ENCODE measurements around the gene CDK7. TPM values are rescaled to one million over a fixed set of nuclear protein-coding genes. Genes with fewer than 3 reads are reported as not detected.

CDK7 gene
- polyA plus RNA-seq = 43.4 to 80.6 TPM (median 80.5 TPM) in 3 replicates
- polyA plus RNA-seq (2011; ENCODE audit: low read depth) = 398 TPM
- 49.7 and 80.2 TPM in 2 replicates for polyA plus RNA-seq (2011; cell fraction: cytosol; rRNA removed)
- 45.7 and 64.8 TPM in 2 replicates for polyA plus RNA-seq (2011; cell fraction: nucleus; rRNA removed)
- 82.3 and 103 TPM in 2 replicates for polyA plus RNA-seq (2012; ENCODE audit: low replicate concordance)
- 23.7 to 52.9 TPM (median 41.9 TPM) in 3 replicates for polyA minus RNA-seq
- 65.8 TPM for polyA minus RNA-seq (2011; cell fraction: cytosol; rRNA and poly(A)+ RNA removed)
- 130 and 132 TPM in 2 replicates for polyA minus RNA-seq (2011; cell fraction: nucleus; rRNA and poly(A)+ RNA removed)

- FAIRE-seq = peak; percentile 78
- dilution Hi-C loops (cut with MboI; ENCODE audit: extremely low pct_ligation_motif_present, low sequenced_read_pairs) = no loop called here
These were observed at the start of gene CDK7 for GRCh38 chr5:69234457-69235268. Gene CDK7 (plus strand): TSS chr5:69234886. CDS start chr5:69234976, 90 bp downstream.

GRCh38 chr5:69187342-69187741, 47.3 kb upstream of the CDK7 start:
- dilution Hi-C loops (cut with MboI; ENCODE audit: extremely low pct_ligation_motif_present, low sequenced_read_pairs) = no loop called here
- FAIRE-seq = no peak

More at GRCh38 chr5:69234457-69235268, at the start of gene CDK7:
- no peaks in the 10 kb centered on the region for H3K9me3 ChIP-seq (ENCODE audit: control insufficient read depth, low read depth, low read length)
- no peaks in the 10 kb centered on the region for H3K9me1 ChIP-seq (ENCODE audit: control insufficient read depth, extremely low read depth, insufficient read depth, low read length)
- peak within 1 kb of the TSS; percentile 91 for H3K27ac ChIP-seq (ENCODE audit: control insufficient read depth, insufficient read depth, low read length)
- TF ChIP-seq CTCF (optimal IDR thresholded peaks at IDR 0.05 in 1 of 3, IDR thresholded peaks at IDR 0.05 in 1 of 3, conservative IDR thresholded peaks at IDR 0.05 in 1 of 3; ENCODE audit: extremely low read depth in 1 of 3, insufficient read depth in 2 of 3, low read length in 3 of 3) (no peak), EZH2 (IDR thresholded peaks at IDR 0.05; ENCODE audit: low read length) (no peak)
- H3K36me3 ChIP-seq (ENCODE audit: control insufficient read depth in 2 of 2, extremely low read depth in 1 of 2, insufficient read depth in 2 of 2, low read length in 2 of 2) = peaks cover 3 to 15% of the 10 kb centered on the region in 2 experiments
- peaks cover 44% of the 10 kb centered on the region for H3K4me1 ChIP-seq (ENCODE audit: control insufficient read depth, extremely low read depth, insufficient read depth, low read length)
- H4K20me1 ChIP-seq (ENCODE audit: control insufficient read depth, extremely low read depth, insufficient read depth, low read length) = no peaks in the 10 kb centered on the region
- H3K4me2 ChIP-seq (ENCODE audit: control insufficient read depth, extremely low read depth, insufficient read depth, low read depth, low read length) = peak within 1 kb of the TSS; percentile 95
- peak within 1 kb of the TSS; percentile 99 for H2AFZ ChIP-seq (ENCODE audit: control insufficient read depth, low read length)
- no peaks in the 10 kb centered on the region for H3K27me3 ChIP-seq (ENCODE audit: control insufficient read depth, extremely low read depth, insufficient read depth, low read length)
- peak; percentile 71 for DNase-seq (ENCODE audit: low read depth, low spot score)
- peaks cover 32% of the 10 kb centered on the region for H3K79me2 ChIP-seq (ENCODE audit: control insufficient read depth, insufficient read depth, low read length)
- peak within 1 kb of the TSS; percentile 81 to 95 (median 87) for H3K4me3 ChIP-seq (ENCODE audit: control insufficient read depth in 2 of 3, extremely low read depth in 1 of 3, insufficient read depth in 2 of 3, low read depth in 1 of 3, low read length in 3 of 3)
- peak within 1 kb of the TSS; percentile 97 for H3K9ac ChIP-seq (ENCODE audit: control insufficient read depth, extremely low read depth, insufficient read depth, low read length)

More at GRCh38 chr5:69187342-69187741, 47.3 kb upstream of the CDK7 start:
- H3K4me3 ChIP-seq (ENCODE audit: control insufficient read depth in 2 of 3, extremely low read depth in 1 of 3, insufficient read depth in 2 of 3, low read depth in 1 of 3, low read length in 3 of 3) = no peak overlapping the region
- no peaks in the 10 kb centered on the region for H3K27me3 ChIP-seq (ENCODE audit: control insufficient read depth, extremely low read depth, insufficient read depth, low read length)
- DNase-seq (ENCODE audit: low read depth, low spot score) = no peak
- H3K4me2 ChIP-seq (ENCODE audit: control insufficient read depth, extremely low read depth, insufficient read depth, low read depth, low read length) = no peak overlapping the region
- H3K27ac ChIP-seq (ENCODE audit: control insufficient read depth, insufficient read depth, low read length) = no peak overlapping the region
- no peak overlapping the region for H2AFZ ChIP-seq (ENCODE audit: control insufficient read depth, low read length)
- no peaks in the 10 kb centered on the region for H3K9me1 ChIP-seq (ENCODE audit: control insufficient read depth, extremely low read depth, insufficient read depth, low read length)
- H3K79me2 ChIP-seq (ENCODE audit: control insufficient read depth, insufficient read depth, low read length) = no peaks in the 10 kb centered on the region
- no peaks in the 10 kb centered on the region for H3K36me3 ChIP-seq (ENCODE audit: control insufficient read depth in 2 of 2, extremely low read depth in 1 of 2, insufficient read depth in 2 of 2, low read length in 2 of 2)
- H3K9ac ChIP-seq (ENCODE audit: control insufficient read depth, extremely low read depth, insufficient read depth, low read length) = no peak overlapping the region
- no peaks in the 10 kb centered on the region for H3K9me3 ChIP-seq (ENCODE audit: control insufficient read depth, low read depth, low read length)
- no peaks in the 10 kb centered on the region for H4K20me1 ChIP-seq (ENCODE audit: control insufficient read depth, extremely low read depth, insufficient read depth, low read length)
- TF ChIP-seq EZH2 (IDR thresholded peaks at IDR 0.05; ENCODE audit: low read length) (no peak), CTCF (optimal IDR thresholded peaks at IDR 0.05 in 1 of 3, IDR thresholded peaks at IDR 0.05 in 1 of 3, conservative IDR thresholded peaks at IDR 0.05 in 1 of 3; ENCODE audit: extremely low read depth in 1 of 3, insufficient read depth in 2 of 3, low read length in 3 of 3) (no peak)
- peaks cover 2% of the 10 kb centered on the region for H3K4me1 ChIP-seq (ENCODE audit: control insufficient read depth, extremely low read depth, insufficient read depth, low read length)
